ENCODE data around the gene TXNRD1. TPM values are rescaled to one million over a fixed set of nuclear protein-coding genes. Genes with fewer than 3 reads are reported as not detected.
"Not testable (repeated sequence)": the region's sequence is repeated elsewhere in the genome, so short reads cannot be mapped to it uniquely, and the experiment has no call there.

TXNRD1 gene
- total RNA-seq, 4 donors from 2014 or later, result 170 to 313 (median 247) TPM

GRCh38 chr12:104292872-104293794, 77.6 kb downstream of the TXNRD1 start:
- ATAC-seq (ENCODE audit: low FRiP score) (no peak), DNase-seq (ENCODE audit: low spot score) (no peak)
- no peak for TF ChIP-seq CTCF (IDR thresholded peaks at IDR 0.05)

GRCh38 chr12:104294158-104294859, 78.7 kb downstream of the TXNRD1 start:
- not testable (repeated sequence) for ATAC-seq (ENCODE audit: low FRiP score); DNase-seq (ENCODE audit: low spot score)

- ATAC-seq (ENCODE audit: low FRiP score) (no peak), DNase-seq (ENCODE audit: low spot score) (no peak)
- no peak for TF ChIP-seq CTCF (IDR thresholded peaks at IDR 0.05)
These were observed 79.5 kb downstream of the TXNRD1 start for GRCh38 chr12:104294927-104295668.

- no peak for TF ChIP-seq CTCF (IDR thresholded peaks at IDR 0.05)
- ATAC-seq (ENCODE audit: low FRiP score) (no peak), DNase-seq (ENCODE audit: low spot score) (no peak)
These were observed 80.4 kb downstream of the TXNRD1 start for GRCh38 chr12:104295954-104296353.

- DNase-seq (ENCODE audit: low spot score), result no peak
- no peak for TF ChIP-seq CTCF (IDR thresholded peaks at IDR 0.05)
- no peak for ATAC-seq (ENCODE audit: low FRiP score)
These were observed 81.1 kb downstream of the TXNRD1 start for GRCh38 chr12:104296718-104297117.

- ATAC-seq (ENCODE audit: low FRiP score), result no peak
- TF ChIP-seq CTCF (IDR thresholded peaks at IDR 0.05), result no peak
- no peak for DNase-seq (ENCODE audit: low spot score)
These were observed 82.0 kb downstream of the TXNRD1 start for GRCh38 chr12:104297477-104298113.
